AG04450 (cell line): Measurements from ENCODE around the gene CASP7. TPM values are rescaled to one million over a fixed set of nuclear protein-coding genes. Genes with fewer than 3 reads are reported as not detected.

ENCODE experiments used
- CTCF ChIA-PET: fragments of 300-600, 350-600 bp; formaldehyde crosslinking; extraction: SDS; loops from one replicate; lab custom pipeline; 2022; ENCODE audit warnings: antibody characterized with exemption, inconsistent platforms; lab: Charles Lee
- POLR2A ChIA-PET: fragments of 350-600 bp; formaldehyde crosslinking; extraction: SDS; loops from one replicate; lab custom pipeline; 2021; ENCODE audit warnings: antibody characterized with exemption, inconsistent platforms; lab: Yijun Ruan, JAX
- DNase-seq: peaks from one replicate; pipeline ENCODE4 v3.0.0-alpha.2; 2011; ENCODE audit warnings: low read depth, low spot score
- H3K27ac ChIP-seq: one replicate; pipeline ENCODE4 v1.5.1; 2012; ENCODE audit warnings: low read depth, low read length, control low read depth
- H3K27me3 ChIP-seq: one replicate; pipeline ENCODE4 v1.6.0; 2012; ENCODE audit warnings: low read length; ENCODE audit not compliant: control insufficient read depth, insufficient read depth
- H3K4me3 ChIP-seq: 2 replicates; pipeline ENCODE4 v1.5.1; 2011; ENCODE audit warnings: mild to moderate bottlenecking, low read depth, low read length, control low read depth
- H3K9me3 ChIP-seq: 2 replicates; pipeline ENCODE4 v1.5.1; 2012; ENCODE audit warnings: low read length; ENCODE audit not compliant: control insufficient read depth, insufficient read depth
- polyA plus RNA-seq: library from polyadenylated mRNA; depleted of rRNA; stranded (reverse); fragments of >200 nt; gene quantifications from 2 replicates; pipeline ENCODE4 v1.2.3, GENCODE V29; 2011
- TF ChIP-seq, protein P1 (sequence below): IDR thresholded peaks from 2 replicates; pipeline ENCODE4 v1.5.1; 2011; ENCODE audit warnings: low read depth, low read length, control low read depth, inconsistent platforms

CASP7 gene
- polyA plus RNA-seq, 1 experiment: 33.7 TPM

DNA sequence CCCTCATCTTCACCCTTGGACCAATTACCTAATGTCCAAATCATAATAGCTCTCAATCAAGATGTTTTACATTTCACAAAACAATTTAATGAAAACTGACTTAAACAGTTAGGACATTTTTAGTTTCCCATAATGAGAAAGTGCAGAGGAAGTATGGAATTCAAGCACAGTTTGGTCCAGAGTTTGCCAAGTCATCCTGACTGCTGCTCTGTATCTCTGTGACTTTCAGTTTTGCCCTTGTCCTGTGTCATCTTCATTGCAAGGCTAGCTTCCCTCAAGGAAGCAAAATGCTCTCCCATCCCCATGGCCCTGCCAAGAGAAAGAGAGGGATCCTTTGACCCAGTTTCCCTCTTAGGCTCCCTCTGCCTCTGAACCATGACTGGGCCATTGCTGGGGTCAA lies 63.9 kb downstream of the CASP7 start:
- Histone ChIP-seq H3K4me3 (no peak overlapping the region), H3K9me3 (no peaks in the 10 kb centered on the region), H3K27me3 (no peaks in the 10 kb centered on the region), H3K27ac (no peak overlapping the region)
- ChIA-PET POLR2A (no interaction called here), CTCF (interaction anchor here (0.8 kb wide), 1 partner anchor 39 kb away, joined by 3 read pairs; no protein-coding TSS in a partner anchor)
- TF ChIP-seq, protein P1, sequence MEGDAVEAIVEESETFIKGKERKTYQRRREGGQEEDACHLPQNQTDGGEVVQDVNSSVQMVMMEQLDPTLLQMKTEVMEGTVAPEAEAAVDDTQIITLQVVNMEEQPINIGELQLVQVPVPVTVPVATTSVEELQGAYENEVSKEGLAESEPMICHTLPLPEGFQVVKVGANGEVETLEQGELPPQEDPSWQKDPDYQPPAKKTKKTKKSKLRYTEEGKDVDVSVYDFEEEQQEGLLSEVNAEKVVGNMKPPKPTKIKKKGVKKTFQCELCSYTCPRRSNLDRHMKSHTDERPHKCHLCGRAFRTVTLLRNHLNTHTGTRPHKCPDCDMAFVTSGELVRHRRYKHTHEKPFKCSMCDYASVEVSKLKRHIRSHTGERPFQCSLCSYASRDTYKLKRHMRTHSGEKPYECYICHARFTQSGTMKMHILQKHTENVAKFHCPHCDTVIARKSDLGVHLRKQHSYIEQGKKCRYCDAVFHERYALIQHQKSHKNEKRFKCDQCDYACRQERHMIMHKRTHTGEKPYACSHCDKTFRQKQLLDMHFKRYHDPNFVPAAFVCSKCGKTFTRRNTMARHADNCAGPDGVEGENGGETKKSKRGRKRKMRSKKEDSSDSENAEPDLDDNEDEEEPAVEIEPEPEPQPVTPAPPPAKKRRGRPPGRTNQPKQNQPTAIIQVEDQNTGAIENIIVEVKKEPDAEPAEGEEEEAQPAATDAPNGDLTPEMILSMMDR: no peak
- no peak for DNase-seq

- Histone ChIP-seq H3K27ac (no peak overlapping the region), H3K4me3 (no peak overlapping the region), H3K9me3 (no peaks in the 10 kb centered on the region), H3K27me3 (no peaks in the 10 kb centered on the region)
- DNase-seq: no peak
- ChIA-PET POLR2A (no interaction called here), CTCF (no interaction called here)
- TF ChIP-seq, protein P1: no peak
Observed at GRCh38 chr10:113745374-113745773, 65.7 kb downstream of the CASP7 start.

DNA sequence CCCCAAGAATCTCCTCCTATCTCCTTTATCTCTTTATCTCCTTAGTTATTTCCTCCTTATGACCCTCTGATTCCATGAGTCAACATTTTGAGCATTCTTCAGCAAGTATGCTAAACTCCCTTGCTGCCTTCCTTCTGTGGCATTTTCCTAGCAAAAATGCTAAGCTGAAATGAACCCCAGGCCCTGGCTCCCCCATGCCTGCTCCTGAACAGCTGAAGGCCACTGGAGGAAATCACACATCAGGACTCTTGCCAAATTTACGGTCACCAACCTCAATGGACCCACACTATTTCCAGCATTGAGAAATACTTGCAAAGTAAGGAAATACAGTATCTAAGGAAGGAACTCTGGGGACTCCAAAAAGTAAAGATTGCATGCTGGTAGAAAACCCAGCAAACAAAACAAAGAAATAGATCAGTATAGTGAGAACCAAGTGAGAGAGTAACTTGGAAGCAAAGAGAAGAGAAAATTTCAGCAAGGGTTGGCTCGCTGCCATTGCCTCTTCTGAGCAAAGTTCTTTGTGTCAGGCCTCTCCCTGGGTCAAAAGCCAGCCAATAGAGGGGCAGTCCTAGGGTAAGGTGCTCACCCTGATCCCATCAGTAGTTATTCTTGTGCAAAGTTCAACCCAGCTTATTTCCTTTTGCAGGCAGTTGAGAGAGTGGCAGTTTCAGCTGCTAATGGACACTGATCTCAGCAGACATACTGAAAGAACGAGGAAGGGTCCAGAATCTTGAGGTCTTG lies 66.7 kb downstream of the CASP7 start:
- no peak overlapping the region for H3K4me3 ChIP-seq
- no peak for DNase-seq
- H3K9me3 ChIP-seq: no peaks in the 10 kb centered on the region
- CTCF ChIA-PET: no interaction called here
- peaks cover 2% of the 10 kb centered on the region for H3K27me3 ChIP-seq
- no peak overlapping the region for H3K27ac ChIP-seq
- POLR2A ChIA-PET: no interaction called here
- TF ChIP-seq, protein P1: no peak

DNA sequence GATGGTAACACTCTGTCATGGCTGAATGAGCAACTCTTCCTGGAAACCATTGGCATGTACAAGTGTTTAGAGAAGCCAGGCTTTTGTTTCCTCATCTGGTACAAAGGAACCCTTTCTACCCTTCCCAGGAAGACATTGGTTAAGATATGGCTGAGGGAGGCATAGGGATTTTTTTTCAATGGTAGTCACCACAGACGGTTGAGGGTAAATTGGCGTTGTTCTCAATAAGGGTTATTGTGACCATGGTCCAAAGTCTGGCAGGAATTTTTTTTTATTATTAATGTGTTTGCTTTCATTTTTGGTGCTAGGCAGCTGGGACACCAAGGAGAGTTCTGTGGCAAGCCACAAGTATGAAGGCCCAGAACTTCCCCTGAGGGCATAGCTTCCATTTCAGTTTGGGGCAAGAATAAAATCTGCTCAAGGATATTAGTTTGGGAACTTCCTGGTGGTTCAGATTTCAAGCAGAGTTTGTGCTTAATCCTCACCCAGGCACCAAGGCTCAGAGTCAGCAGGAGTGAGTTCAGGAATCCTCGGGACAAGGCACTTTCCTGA lies 71.5 kb downstream of the CASP7 start, which contains the start of gene PLEKHS1:
PLEKHS1 (plus strand) TSS at position 502 of the 552 bp plus-strand sequence. CDS start 3,596 bp downstream, outside the sequence.
- no peak for DNase-seq
- CTCF ChIA-PET: no interaction called here
- peaks cover 2% of the 10 kb centered on the region for H3K27me3 ChIP-seq
- no peak within 1 kb of the TSS for H3K4me3 ChIP-seq
- TF ChIP-seq, protein P1: no peak
- H3K27ac ChIP-seq: no peak within 1 kb of the TSS
- POLR2A ChIA-PET: no interaction called here
- H3K9me3 ChIP-seq: no peaks in the 10 kb centered on the region

- Histone ChIP-seq H3K9me3 (no peaks in the 10 kb centered on the region), H3K27me3 (peaks cover 2% of the 10 kb centered on the region), H3K4me3 (no peak overlapping the region), H3K27ac (no peak overlapping the region)
- ChIA-PET POLR2A (no interaction called here), CTCF (no interaction called here)
- TF ChIP-seq, protein P1: no peak
- DNase-seq: no peak
Observed at GRCh38 chr10:113752553-113752952, 72.8 kb downstream of the CASP7 start.
